ENCODE data around the gene OR5AK2. TPM values are rescaled to one million over a fixed set of nuclear protein-coding genes. Genes with fewer than 3 reads are reported as not detected.
A peak's percentile ranks its signal among the peaks of the same experiment; 100 is the strongest.
"Not testable (repeated sequence)": the region's sequence is repeated elsewhere in the genome, so short reads cannot be mapped to it uniquely, and the experiment has no call there.

OR5AK2 gene, protein sequence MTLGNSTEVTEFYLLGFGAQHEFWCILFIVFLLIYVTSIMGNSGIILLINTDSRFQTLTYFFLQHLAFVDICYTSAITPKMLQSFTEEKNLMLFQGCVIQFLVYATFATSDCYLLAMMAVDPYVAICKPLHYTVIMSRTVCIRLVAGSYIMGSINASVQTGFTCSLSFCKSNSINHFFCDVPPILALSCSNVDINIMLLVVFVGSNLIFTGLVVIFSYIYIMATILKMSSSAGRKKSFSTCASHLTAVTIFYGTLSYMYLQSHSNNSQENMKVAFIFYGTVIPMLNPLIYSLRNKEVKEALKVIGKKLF
- not detected for polyA plus RNA-seq (2012; ENCODE audit: insufficient read depth, insufficient read length, low read depth)

DNA sequence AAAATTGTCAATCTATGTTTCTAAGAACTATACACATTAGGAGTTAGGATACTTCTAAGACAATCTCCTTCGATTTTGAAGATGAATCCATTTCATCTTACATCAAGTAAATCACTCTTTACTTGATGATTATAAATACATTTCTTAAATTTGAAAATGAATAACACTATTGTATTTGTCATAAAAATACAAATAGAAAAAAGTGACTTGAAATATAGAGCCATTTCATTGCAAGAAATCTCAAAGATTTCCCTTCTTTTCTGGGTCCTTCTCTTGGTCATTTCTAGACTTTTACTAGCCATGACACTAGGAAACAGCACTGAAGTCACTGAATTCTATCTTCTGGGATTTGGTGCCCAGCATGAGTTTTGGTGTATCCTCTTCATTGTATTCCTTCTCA, at the start of gene OR5AK2:
TSS of gene OR5AK2 (plus strand) at position 301 of the 400 bp plus-strand sequence. CDS start at position 301, 0 bp downstream.
- no peaks in the 10 kb centered on the region for H3K27me3 ChIP-seq
- no peaks in the 10 kb centered on the region for H3K9me3 ChIP-seq
- H3K4me1 ChIP-seq: no peaks in the 10 kb centered on the region
- H3K4me3 ChIP-seq (ENCODE audit: low read depth, low read length): no peak within 1 kb of the TSS
- DNase-seq: no peak
- no peaks in the 10 kb centered on the region for H3K36me3 ChIP-seq
- TF ChIP-seq, protein P1, sequence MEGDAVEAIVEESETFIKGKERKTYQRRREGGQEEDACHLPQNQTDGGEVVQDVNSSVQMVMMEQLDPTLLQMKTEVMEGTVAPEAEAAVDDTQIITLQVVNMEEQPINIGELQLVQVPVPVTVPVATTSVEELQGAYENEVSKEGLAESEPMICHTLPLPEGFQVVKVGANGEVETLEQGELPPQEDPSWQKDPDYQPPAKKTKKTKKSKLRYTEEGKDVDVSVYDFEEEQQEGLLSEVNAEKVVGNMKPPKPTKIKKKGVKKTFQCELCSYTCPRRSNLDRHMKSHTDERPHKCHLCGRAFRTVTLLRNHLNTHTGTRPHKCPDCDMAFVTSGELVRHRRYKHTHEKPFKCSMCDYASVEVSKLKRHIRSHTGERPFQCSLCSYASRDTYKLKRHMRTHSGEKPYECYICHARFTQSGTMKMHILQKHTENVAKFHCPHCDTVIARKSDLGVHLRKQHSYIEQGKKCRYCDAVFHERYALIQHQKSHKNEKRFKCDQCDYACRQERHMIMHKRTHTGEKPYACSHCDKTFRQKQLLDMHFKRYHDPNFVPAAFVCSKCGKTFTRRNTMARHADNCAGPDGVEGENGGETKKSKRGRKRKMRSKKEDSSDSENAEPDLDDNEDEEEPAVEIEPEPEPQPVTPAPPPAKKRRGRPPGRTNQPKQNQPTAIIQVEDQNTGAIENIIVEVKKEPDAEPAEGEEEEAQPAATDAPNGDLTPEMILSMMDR (IDR thresholded peaks at IDR 0.05; ENCODE audit: low read depth, low read length): no peak

DNA sequence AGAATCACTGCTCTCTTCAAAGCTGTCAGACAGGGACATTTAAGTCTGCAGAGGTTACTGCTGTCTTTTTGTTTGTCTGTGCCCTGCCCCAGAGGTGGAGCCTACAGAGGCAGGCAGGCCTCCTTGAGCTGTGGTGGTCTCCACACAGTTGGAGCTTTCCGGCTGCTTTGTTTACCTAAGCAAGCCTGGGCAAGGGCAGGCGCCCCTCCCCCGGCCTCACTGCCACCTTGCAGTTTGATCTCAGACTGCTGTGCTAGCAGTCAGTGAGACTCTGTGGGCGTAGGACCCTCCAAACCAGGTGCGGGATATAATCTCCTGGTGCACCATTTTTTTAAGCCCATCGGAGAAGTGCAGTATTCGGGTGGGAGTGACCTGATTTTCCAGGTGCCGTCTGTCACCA, 43.2 kb upstream of the OR5AK2 start:
- H3K4me3 ChIP-seq (ENCODE audit: low read depth, low read length); H3K4me1 ChIP-seq; H3K27me3 ChIP-seq; DNase-seq; H3K9me3 ChIP-seq; H3K36me3 ChIP-seq: not testable (repeated sequence)

DNA sequence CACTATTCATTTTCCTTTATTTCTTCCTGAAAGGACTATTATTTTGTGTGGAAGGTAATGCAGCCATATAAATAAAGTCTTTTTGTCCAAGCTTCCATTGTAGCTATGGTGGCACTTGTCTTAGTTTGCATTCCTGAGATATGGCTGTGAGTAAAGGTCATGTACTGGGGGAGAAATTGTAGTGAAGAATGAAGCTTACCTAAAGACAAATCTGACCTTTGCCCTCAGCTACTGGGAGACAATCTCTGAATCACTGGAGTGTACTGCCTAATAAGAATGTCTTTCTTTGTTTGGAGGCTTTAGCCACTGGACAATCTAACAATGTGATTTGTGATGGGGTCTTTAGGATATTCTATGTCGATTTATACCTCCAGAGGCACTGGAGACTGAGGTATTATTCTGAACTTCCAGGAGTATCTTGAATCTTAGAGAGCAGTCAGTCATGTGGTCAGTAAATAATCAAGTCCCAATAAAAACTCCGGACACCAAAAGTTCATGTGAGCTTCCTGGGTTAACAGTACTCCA, 39.7 kb upstream of the OR5AK2 start:
- no peak overlapping the region for H3K4me3 ChIP-seq (ENCODE audit: low read depth, low read length)
- no peak for DNase-seq
- no peaks in the 10 kb centered on the region for H3K27me3 ChIP-seq
- no peaks in the 10 kb centered on the region for H3K36me3 ChIP-seq
- no peaks in the 10 kb centered on the region for H3K4me1 ChIP-seq
- no peaks in the 10 kb centered on the region for H3K9me3 ChIP-seq
- TF ChIP-seq, protein P1 (IDR thresholded peaks at IDR 0.05; ENCODE audit: low read depth, low read length): no peak

DNA sequence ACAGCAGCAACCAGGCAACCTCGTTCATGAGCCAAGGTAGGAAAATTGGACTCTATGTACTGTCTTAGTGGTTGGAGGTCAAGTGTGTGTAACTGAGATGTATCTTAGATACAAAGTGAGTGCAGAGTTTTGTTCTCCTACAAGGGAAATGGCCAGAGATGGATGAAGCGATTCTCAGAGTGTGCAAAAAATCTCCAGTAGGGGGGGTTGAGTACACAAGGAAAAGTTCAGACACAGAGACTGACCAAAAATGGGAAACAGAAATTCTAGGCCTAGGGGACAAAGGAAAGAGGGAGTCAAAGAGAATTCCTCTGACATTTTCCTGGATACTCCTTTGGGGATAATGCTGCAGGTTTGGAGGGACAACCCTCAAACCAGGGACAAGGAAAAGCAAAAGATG, 38.2 kb upstream of the OR5AK2 start:
- DNase-seq: no peak
- TF ChIP-seq, protein P1 (IDR thresholded peaks at IDR 0.05; ENCODE audit: low read depth, low read length): 0 out of 2 replicates have a peak, but pooled peaks have one; percentile 32
- Histone ChIP-seq H3K27me3 (no peaks in the 10 kb centered on the region), H3K9me3 (no peaks in the 10 kb centered on the region), H3K4me1 (no peaks in the 10 kb centered on the region), H3K36me3 (no peaks in the 10 kb centered on the region), H3K4me3 (ENCODE audit: low read depth, low read length) (no peak overlapping the region)

DNA sequence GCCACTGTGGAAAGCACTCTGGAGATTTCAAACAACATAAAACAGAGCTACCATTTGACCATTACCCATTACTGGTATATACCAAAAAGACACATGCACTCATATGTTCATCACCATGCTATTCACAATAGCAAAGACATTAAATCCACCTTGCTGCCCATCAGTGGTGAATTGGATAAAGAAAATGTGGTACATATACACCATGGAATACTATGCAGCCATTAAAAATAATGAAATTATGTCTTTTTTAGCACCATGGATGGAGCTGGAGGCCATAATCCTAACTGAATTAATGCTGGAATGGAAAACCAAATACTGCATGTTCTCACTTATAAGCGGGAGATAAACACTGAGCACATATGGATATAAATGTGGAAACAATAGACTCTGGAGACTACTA, 34.8 kb upstream of the OR5AK2 start:
- not testable (repeated sequence) for H3K27me3 ChIP-seq; DNase-seq; H3K36me3 ChIP-seq; H3K4me1 ChIP-seq; H3K9me3 ChIP-seq; H3K4me3 ChIP-seq (ENCODE audit: low read depth, low read length)

DNA sequence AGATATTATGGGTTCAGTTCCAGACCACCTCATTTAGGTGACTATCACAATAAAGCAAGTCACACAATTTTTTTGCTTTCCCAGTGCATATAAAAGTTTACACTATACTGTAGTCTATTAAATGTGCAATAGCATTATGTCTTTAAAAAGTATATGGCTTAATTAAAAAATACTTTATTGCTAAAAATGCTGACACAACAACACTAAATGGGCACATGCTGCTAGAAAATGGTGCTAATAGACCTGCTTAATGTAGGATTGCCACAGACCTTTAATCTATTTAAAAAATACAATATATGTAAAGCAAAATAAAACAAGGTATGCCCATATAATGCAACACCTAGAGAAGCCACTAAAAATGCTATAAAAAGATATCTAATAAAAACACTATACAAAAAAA, 27.1 kb upstream of the OR5AK2 start:
- TF ChIP-seq, protein P1 (IDR thresholded peaks at IDR 0.05; ENCODE audit: low read depth, low read length): no peak
- no peaks in the 10 kb centered on the region for H3K36me3 ChIP-seq
- no peaks in the 10 kb centered on the region for H3K27me3 ChIP-seq
- no peaks in the 10 kb centered on the region for H3K9me3 ChIP-seq
- no peak overlapping the region for H3K4me3 ChIP-seq (ENCODE audit: low read depth, low read length)
- no peaks in the 10 kb centered on the region for H3K4me1 ChIP-seq
- DNase-seq: no peak

DNA sequence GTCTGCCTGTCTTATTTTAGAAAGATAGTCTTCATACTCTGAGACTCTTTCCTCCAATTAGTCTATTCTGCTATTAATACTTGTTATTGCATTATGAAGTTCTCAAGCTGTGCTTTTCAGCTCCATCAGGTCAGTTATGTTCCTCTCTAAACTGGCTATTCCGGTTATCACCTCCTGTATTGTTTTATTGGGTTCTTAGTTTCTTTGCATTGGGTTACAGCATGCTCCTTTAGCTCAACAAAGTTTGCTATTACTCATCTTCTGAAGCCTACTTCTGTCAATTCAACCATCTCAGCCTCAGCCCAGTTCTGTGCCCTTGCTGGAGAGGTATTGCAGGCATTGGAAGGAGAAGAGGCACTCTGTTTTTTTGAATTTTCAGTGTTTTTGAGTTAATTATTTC, 21.0 kb upstream of the OR5AK2 start:
- Histone ChIP-seq H3K4me3 (ENCODE audit: low read depth, low read length) (no peak overlapping the region), H3K4me1 (no peaks in the 10 kb centered on the region), H3K9me3 (no peaks in the 10 kb centered on the region), H3K36me3 (no peaks in the 10 kb centered on the region), H3K27me3 (no peaks in the 10 kb centered on the region)
- no peak for DNase-seq
- TF ChIP-seq, protein P1 (IDR thresholded peaks at IDR 0.05; ENCODE audit: low read depth, low read length): no peak

Measured in BE2C (cell line).